Right lobe of liver (tissue), 4 donors: ENCODE data around the gene SLC38A8.

Experiments
- CTCF ChIP-seq, 4 donors: fragments of 200-600 bp in 3 of 4; fragments of 450-650 bp in 1 of 4; IDR thresholded peaks; one replicate each; pipeline versions ENCODE4 v1.5.1 to v1.8.0; 2016 to 2022; ENCODE audit warnings: antibody characterized with exemption in 4 of 4, mild to moderate bottlenecking in 2 of 4
- POLR2A ChIP-seq: fragments of 450-650 bp; IDR thresholded peaks from one replicate; pipeline ENCODE4 v1.6.1; 2017; ENCODE audit warnings: antibody characterized with exemption, mild to moderate bottlenecking
- donor health status: DM: no; HTN: no; CAD: no.
- donor health status: DM: no; HTN: no; CAD: no.
- donor health status: DM: no; HTN: yes; CAD: no.

DNA sequence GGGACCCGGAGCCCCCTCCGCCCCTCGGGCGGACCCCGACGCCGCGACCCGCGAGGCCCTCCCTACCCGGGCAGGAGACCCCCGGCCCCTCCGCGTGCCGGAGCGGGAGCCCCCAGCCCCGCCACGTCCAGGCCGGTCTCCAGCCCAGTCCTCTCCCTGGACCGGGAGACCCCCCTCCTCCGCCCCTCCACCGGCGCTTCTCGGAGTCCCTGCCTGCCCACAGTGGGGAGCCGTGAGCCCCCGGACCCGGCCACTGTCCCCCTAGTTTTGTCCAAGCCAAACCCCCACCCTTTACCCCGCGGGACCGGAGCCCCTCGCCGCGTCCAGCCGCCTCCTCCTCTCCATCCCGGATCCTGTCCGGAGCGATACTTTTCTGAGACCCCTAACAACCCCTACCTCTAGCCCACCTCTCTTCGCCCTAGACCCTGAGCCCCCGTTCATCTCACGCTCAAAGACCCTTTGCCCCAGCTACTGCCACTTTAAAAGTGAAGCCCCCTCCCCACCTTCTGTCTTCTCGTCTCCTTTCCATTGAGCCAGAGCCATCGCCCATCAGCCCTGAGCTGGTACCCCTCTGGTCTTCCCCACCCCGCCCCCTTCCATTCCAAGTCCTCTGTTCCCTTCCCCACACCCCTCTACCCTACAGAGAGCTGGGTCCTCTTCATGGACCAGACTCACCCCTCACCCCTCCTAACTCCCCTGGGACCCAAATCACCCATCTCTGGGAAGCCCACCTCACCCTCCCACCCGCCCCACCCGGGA is 73.5 kb downstream of the SLC38A8 start:
- TF ChIP-seq CTCF (IDR thresholded peaks at IDR 0.05) (no peak), POLR2A (no peak)
